Heart left ventricle (tissue), 16 donors: Measurements from ENCODE around the gene TOP1. TPM values are rescaled to one million over a fixed set of nuclear protein-coding genes. Genes with fewer than 3 reads are reported as not detected.

Source experiments
- ATAC-seq, 4 donors: fragments of 200-7000 bp; cut with Tn5 transposase; one replicate each; pipeline ENCODE4 v1.9.1; 2020 to 2022; ENCODE audit warnings: moderate library complexity in 4 of 4, mild to moderate bottlenecking in 3 of 4, moderate number of reproducible peaks in 1 of 4
- DNase-seq, 5 donors: peaks; one replicate each; pipeline ENCODE4 v3.0.0-alpha.2; 2020
- H3K27ac ChIP-seq, 12 donors: fragments of 200-600 bp; sonication (generic) in 4 of 12; one replicate each; pipeline versions ENCODE4 v1.5.0 to v1.8.0; 2016 to 2022; ENCODE audit warnings: mild to moderate bottlenecking in 2 of 12
- H3K27me3 ChIP-seq, 9 donors: fragments of 200-600 bp; sonication (generic) in 2 of 9; one replicate each; pipeline versions ENCODE4 v1.5.1 to v1.8.0; 2016 to 2022; ENCODE audit warnings: mild to moderate bottlenecking in 3 of 9
- H3K36me3 ChIP-seq, 9 donors: fragments of 200-600 bp; sonication (generic) in 2 of 9; one replicate each; pipeline versions ENCODE4 v1.5.0 to v1.8.0; 2018 to 2022; ENCODE audit warnings: mild to moderate bottlenecking in 2 of 9
- H3K4me1 ChIP-seq, 12 donors: fragments of 200-600 bp; sonication (generic) in 4 of 12; one replicate each; pipeline versions ENCODE4 v1.5.0 to v1.8.0; 2016 to 2022; ENCODE audit warnings: mild to moderate bottlenecking in 3 of 12
- H3K4me3 ChIP-seq, 12 donors: fragments of 200-600 bp; sonication (generic) in 4 of 12; one replicate each; pipeline versions ENCODE4 v1.5.0 to v1.8.0; 2017 to 2022; ENCODE audit warnings: mild to moderate bottlenecking in 9 of 12, moderate library complexity in 4 of 12
- H3K9me3 ChIP-seq, 12 donors: fragments of 200-600 bp; sonication (generic) in 4 of 12; one replicate each; pipeline versions ENCODE4 v1.5.0 to v1.8.0; 2016 to 2022; ENCODE audit warnings: mild to moderate bottlenecking in 1 of 12
- CTCF ChIP-seq, 12 donors: fragments of 200-600 bp; sonication (generic) in 4 of 12; IDR thresholded peaks; one replicate each; pipeline versions ENCODE4 v1.5.0 to v1.8.0; 2018 to 2022; ENCODE audit warnings: antibody characterized with exemption in 12 of 12, mild to moderate bottlenecking in 5 of 12
- POLR2A ChIP-seq, 2 donors: fragments of 450-650 bp; IDR thresholded peaks; one replicate each; pipeline ENCODE4 v1.6.1; 2017; ENCODE audit warnings: antibody characterized with exemption in 2 of 2, mild to moderate bottlenecking in 2 of 2, moderate library complexity in 2 of 2
- WGBS, 4 donors: extraction: QIAGEN DNeasy Blood & Tissue Kit in 2 of 4; methylation state at CpG; one replicate each; pipeline versions ENCODE4 v1.1.5 to v1.1.7; 2013 to 2018; 5-methylcytosine and 5-hydroxymethylcytosine counted together
- intact Hi-C, 10 donors: fragments of 100-400 bp; cut with DNase I; formaldehyde crosslinking; loops; one replicate each; pipeline versions ENCODE4 v1.11.1 to v1.14.2; 2022
- polyA plus RNA-seq, 2 donors: library from polyadenylated mRNA; stranded (reverse); fragments of 200-250 nt; gene quantifications; one replicate each; pipeline ENCODE4 v1.2.3, GENCODE V29; 2013
- total RNA-seq, 9 donors: library from RNA; depleted of rRNA in 2 of 9; stranded (reverse); fragments of >200 nt in 2 of 9; fragmentation: NEBNext Ultra II Directional in 3 of 9; extraction: Animal tissue kit (Norgen Biotek cat#: 25700) in 3 of 9; gene quantifications; one replicate each; pipeline versions ENCODE4 v1.1.0 to v1.2.4, GENCODE V29; 2016 to 2023
- donor health status: ischemic (EF 13 %, LVEDD 7.1; RV severe dilation, severe dysfunction).
- donor health status: healthy with polysubstance abuse.
- donor health status: DM: no; HTN: yes; CAD: no.
- donor health status: DM: no; HTN: no; CAD: no.
- donor health status: ischemic (EF 25% LVEDD 6.9; RV normal size, moderate dysfunction).
- donor health status: ischemic (EF 25% LVEDD 5.7; RV mildly dilated, moderate dysfunction).
- donor health status: healthy.
- donor health status: DM: yes; HTN: yes; CAD: no.
- donor health status: ischemic (EF 35%, LVEDD 5.7; RV mildly dilated, moderate dysfunction).
- donor health status: nonischemic (EF 11% LVEDD 7.7; RV severe dilation, severe dysfunction).
- donor health status: DM: yes; HTN: yes; CAD: no.
- donor health status: PGD.
- donor health status: ischemic (EF 29% LVEDD 5.4; RV normal size, mild dysfunction).
- donor health status: nonischemic (EF 23%, LVEDD 6.1; RV moderate dilation, normal function).

TOP1 gene
- total and polyA plus RNA-seq, 11 donors = 11.6 to 32.3 (median 21.4) TPM

- H3K9me3 ChIP-seq = peaks cover 0 to 6% (median 0%) of the 10 kb centered on the region in 12 donors
- H3K36me3 ChIP-seq = no peaks in the 10 kb centered on the region
- H3K4me3 ChIP-seq = no peak overlapping the region
- H3K4me1 ChIP-seq = peaks cover 0 to 37% (median 2%) of the 10 kb centered on the region in 12 donors
- 80 to 86% (median 83%) methylated on average over 5 of the region's 5 CpGs for WGBS, 4 donors
- H3K27me3 ChIP-seq = no peaks in the 10 kb centered on the region
- TF ChIP-seq CTCF (IDR thresholded peaks at IDR 0.05) (no peak), POLR2A (IDR thresholded peaks at IDR 0.05) (no peak)
- ATAC-seq = no peak
- DNase-seq = no peak
- intact Hi-C loops = no loop called here
- H3K27ac ChIP-seq = no peak overlapping the region
Measured at GRCh38 chr20:41011551-41012067, 17.0 kb upstream of the TOP1 start.

GRCh38 chr20:41014561-41015088 lies 14.0 kb upstream of the TOP1 start:
- H3K9me3 ChIP-seq = no peaks in the 10 kb centered on the region
- peaks cover 0 to 17% (median 2%) of the 10 kb centered on the region in 12 donors for H3K4me1 ChIP-seq
- no peak overlapping the region for H3K27ac ChIP-seq
- intact Hi-C loops = no loop called here
- 88 to 92% (median 91%) methylated on average over 6 of the region's 6 CpGs for whole genome bisulfite sequencing, 4 donors
- no peaks in the 10 kb centered on the region for H3K27me3 ChIP-seq
- no peak for ATAC-seq
- no peak overlapping the region for H3K4me3 ChIP-seq
- no peak for DNase-seq
- no peak for TF ChIP-seq POLR2A (IDR thresholded peaks at IDR 0.05)
- H3K36me3 ChIP-seq = no peaks in the 10 kb centered on the region

GRCh38 chr20:41017448-41018042 lies 11.1 kb upstream of the TOP1 start:
- intact Hi-C loops = no loop called here
- no peak for ATAC-seq
- WGBS, 4 donors = 55 to 94% (median 72%) methylated on average over 3 of the region's 3 CpGs
- no peak for DNase-seq
- H3K27ac ChIP-seq = no peak overlapping the region
- peaks cover 0 to 10% (median 1%) of the 10 kb centered on the region in 12 donors for H3K4me1 ChIP-seq
- H3K4me3 ChIP-seq = no peak overlapping the region
- H3K36me3 ChIP-seq = no peaks in the 10 kb centered on the region
- no peaks in the 10 kb centered on the region for H3K27me3 ChIP-seq
- TF ChIP-seq CTCF (IDR thresholded peaks at IDR 0.05) (no peak), POLR2A (IDR thresholded peaks at IDR 0.05) (no peak)
- H3K9me3 ChIP-seq = no peaks in the 10 kb centered on the region

- H3K27me3 ChIP-seq = no peaks in the 10 kb centered on the region
- ATAC-seq = no peak
- intact Hi-C loops = no loop called here
- no peak for DNase-seq
- TF ChIP-seq POLR2A (IDR thresholded peaks at IDR 0.05) (no peak), CTCF (IDR thresholded peaks at IDR 0.05) (no peak)
- no peaks in the 10 kb centered on the region for H3K9me3 ChIP-seq
- H3K36me3 ChIP-seq = no peaks in the 10 kb centered on the region
- H3K4me1 ChIP-seq = peaks cover 0 to 4% (median 0%) of the 10 kb centered on the region in 12 donors
- H3K27ac ChIP-seq = no peak overlapping the region
- 84 to 91% (median 89%) methylated on average over 2 of the region's 2 CpGs for WGBS, 4 donors
- H3K4me3 ChIP-seq = no peak overlapping the region
Measured at GRCh38 chr20:41018153-41018552, 10.5 kb upstream of the TOP1 start.
